PC-3 (cell line): ENCODE measurements around the gene INCENP. TPM values are rescaled to one million over a fixed set of nuclear protein-coding genes. Genes with fewer than 3 reads are reported as not detected.

Experiments
- ATAC-seq: fragments of 200-7000 bp; cut with Tn5 transposase; 2 replicates; pipeline ENCODE4 v1.9.1; 2020; ENCODE audit warnings: mild to moderate bottlenecking, moderate library complexity
- BruUV-seq: library from RNA; stranded (reverse); fragments of 400-500 nt; replicated peaks from 2 replicates; lab custom pipeline; 2021; lab: Mats Ljungman, UMichigan
- CTCF ChIA-PET: fragments of 300-600 bp; sonication (Branson Sonifier 250); formaldehyde crosslinking; loops from one replicate; lab custom pipeline; 2022; ENCODE audit warnings: antibody characterized with exemption; lab: Charles Lee
- POLR2A ChIA-PET: fragments of 300-600 bp; sonication (Branson Sonifier 250); formaldehyde crosslinking; loops from one replicate; lab custom pipeline; 2022; ENCODE audit warnings: antibody characterized with exemption; ENCODE audit not compliant: unreplicated experiment; lab: Charles Lee
- DNase-seq: peaks from one replicate; pipeline ENCODE4 v3.0.0-alpha.2; 2015
- H2AFZ ChIP-seq: fragments of 300-600 bp; sonication (generic); 2 replicates; pipeline ENCODE4 v1.6.0; 2016; ENCODE audit warnings: antibody characterized with exemption, low read length
- H3F3A ChIP-seq: fragments of 300-600 bp; sonication (generic); one replicate; pipeline ENCODE4 v1.6.0; 2017; ENCODE audit warnings: antibody characterized with exemption, low read length, control low read depth, mild to moderate bottlenecking; ENCODE audit not compliant: unreplicated experiment
- H3K27ac ChIP-seq: fragments of 300-600 bp; sonication (generic); 2 replicates; pipeline ENCODE4 v1.5.1; 2016; ENCODE audit warnings: mild to moderate bottlenecking, low read length
- H3K27me3 ChIP-seq: fragments of 300-600 bp; sonication (generic); 2 replicates; pipeline ENCODE4 v1.6.1; 2016; ENCODE audit warnings: low read length, mixed read lengths
- H3K36me3 ChIP-seq: fragments of 300-600 bp; sonication (generic); 2 replicates; pipeline ENCODE4 v1.6.1; 2016; ENCODE audit warnings: low read depth, mixed run types, low read length, mixed read lengths
- H3K4me1 ChIP-seq: fragments of 300-600 bp; sonication (generic); 2 replicates; pipeline ENCODE4 v1.5.1; 2016; ENCODE audit warnings: low read length; ENCODE audit not compliant: insufficient read depth
- H3K4me2 ChIP-seq: fragments of 300-600 bp; sonication (generic); 2 replicates; pipeline ENCODE4 v1.6.0; 2016; ENCODE audit warnings: low read length
- H3K4me3 ChIP-seq: fragments of 300-600 bp; sonication (generic); 2 replicates; pipeline ENCODE4 v1.5.1; 2016; ENCODE audit warnings: mild to moderate bottlenecking, low read length, mixed read lengths
- H3K79me2 ChIP-seq: fragments of 300-600 bp; sonication (generic); 2 replicates; pipeline ENCODE4 v1.6.1; 2017; ENCODE audit warnings: low read length, mixed read lengths
- H3K9ac ChIP-seq: fragments of 300-600 bp; sonication (generic); 2 replicates; pipeline ENCODE4 v1.6.0; 2016; ENCODE audit warnings: mild to moderate bottlenecking, low read length
- H3K9me2 ChIP-seq: fragments of 300-600 bp; sonication (generic); replicated peaks from 2 replicates; pipeline ENCODE4 v1.6.1; 2016; ENCODE audit warnings: mixed run types, low read length, mixed read lengths
- H3K9me3 ChIP-seq: fragments of 300-600 bp; sonication (generic); 2 replicates; pipeline ENCODE4 v1.6.1; 2016; ENCODE audit warnings: low read length, mixed read lengths
- H4K20me1 ChIP-seq: fragments of 300-600 bp; sonication (generic); 2 replicates; pipeline ENCODE4 v1.6.1; 2016; ENCODE audit warnings: low read length, mixed read lengths
- CTCF ChIP-seq: fragments of 300-600 bp; sonication (generic); conservative IDR thresholded peaks from 2 replicates; pipeline ENCODE4 v1.5.1; 2017; ENCODE audit warnings: antibody characterized with exemption, low read depth, mild to moderate bottlenecking, low read length
- EZH2 ChIP-seq: fragments of 300-600 bp; sonication (generic); IDR thresholded peaks from one replicate; pipeline ENCODE4 v1.6.1; 2017; ENCODE audit warnings: antibody characterized with exemption, mild to moderate bottlenecking, low read length; ENCODE audit not compliant: unreplicated experiment
- EZH2phosphoT487 ChIP-seq: fragments of 300-600 bp; sonication (generic); IDR thresholded peaks from 2 replicates; pipeline ENCODE4 v1.6.1; 2018; ENCODE audit warnings: mild to moderate bottlenecking, antibody characterized with exemption, low read length, borderline replicate concordance
- intact Hi-C: fragments of 100-400 bp; cut with micrococcal nuclease; formaldehyde crosslinking; loops from 2 replicates; pipeline ENCODE4 v1.9.0; 2023
- total RNA-seq: library from RNA; depleted of rRNA; stranded (reverse); fragments of >200 nt; gene quantifications from 2 replicates; pipeline ENCODE4 v1.2.3, GENCODE V29; 2014

Gene INCENP
- total RNA-seq, 1 experiment from 2014 or later, result 114 TPM

- Histone ChIP-seq H3K79me2 (peaks cover 99% of the 10 kb centered on the region), H2AFZ (no peak overlapping the region), H3K36me3 (peaks cover 60% of the 10 kb centered on the region), H3K27me3 (no peaks in the 10 kb centered on the region), H3K9me2 (no peaks in the 10 kb centered on the region), H3K4me3 (no peak overlapping the region), H3K27ac (no peak overlapping the region), H3K4me2 (no peak overlapping the region), H3K9ac (no peak overlapping the region), H3F3A (no peaks in the 10 kb centered on the region), H3K9me3 (no peaks in the 10 kb centered on the region), H3K4me1 (peaks cover 18% of the 10 kb centered on the region), H4K20me1 (peaks cover 68% of the 10 kb centered on the region)
- BruUV-seq, result no TSS peak
- DNase-seq, result no peak
- ChIA-PET POLR2A (interaction anchor here (0.6 kb wide), 1 partner anchor 325 kb away, joined by 3 read pairs; no protein-coding TSS in a partner anchor), CTCF (no interaction called here)
- no peak for ATAC-seq
- intact Hi-C loops, result no loop called here
- no peak for TF ChIP-seq EZH2phosphoT487
- no peak for TF ChIP-seq CTCF
- no peak for TF ChIP-seq EZH2
These were observed 6.7 kb downstream of the INCENP start for GRCh38 chr11:62130283-62131169.

- DNase-seq (no peak), ATAC-seq (no peak)
- Histone ChIP-seq H3K4me3 (no peak overlapping the region), H3K4me1 (peaks cover 12% of the 10 kb centered on the region), H3K79me2 (peaks cover 99% of the 10 kb centered on the region), H3K4me2 (no peak overlapping the region), H3K9me2 (no peaks in the 10 kb centered on the region), H3F3A (no peaks in the 10 kb centered on the region), H3K9ac (no peak overlapping the region), H2AFZ (no peak overlapping the region), H3K27me3 (no peaks in the 10 kb centered on the region), H3K36me3 (peaks cover 61% of the 10 kb centered on the region), H4K20me1 (peaks cover 63% of the 10 kb centered on the region), H3K27ac (no peak overlapping the region), H3K9me3 (no peaks in the 10 kb centered on the region)
- ChIA-PET CTCF (no interaction called here), POLR2A (interaction anchor here (0.6 kb wide), 1 partner anchor 326 kb away, joined by 3 read pairs; no protein-coding TSS in a partner anchor)
- intact Hi-C loops, result no loop called here
- BruUV-seq, result no TSS peak
- TF ChIP-seq EZH2 (no peak), EZH2phosphoT487 (no peak), CTCF (no peak)
These were observed 7.3 kb downstream of the INCENP start for GRCh38 chr11:62131170-62131464.

- Histone ChIP-seq H2AFZ (no peak overlapping the region), H3F3A (no peaks in the 10 kb centered on the region), H3K36me3 (peaks cover 55% of the 10 kb centered on the region), H3K9me2 (no peaks in the 10 kb centered on the region), H3K79me2 (peaks cover 99% of the 10 kb centered on the region), H3K27me3 (no peaks in the 10 kb centered on the region), H3K27ac (no peak overlapping the region), H3K4me1 (peaks cover 7% of the 10 kb centered on the region; the same call in 1 of the 2 replicates), H3K9ac (no peak overlapping the region), H3K4me3 (no peak overlapping the region), H3K9me3 (no peaks in the 10 kb centered on the region), H4K20me1 (peaks cover 54% of the 10 kb centered on the region), H3K4me2 (no peak overlapping the region)
- BruUV-seq, result no TSS peak
- ATAC-seq (peak; percentile 100), DNase-seq (peak; percentile 62)
- intact Hi-C loops, result no loop called here
- POLR2A ChIA-PET, result no interaction called here
- no peak for TF ChIP-seq EZH2phosphoT487
- no peak for TF ChIP-seq CTCF
- no peak for TF ChIP-seq EZH2
- CTCF ChIA-PET, result interaction anchor here (0.6 kb wide), 1 partner anchor 39 kb away, joined by 12 read pairs; no protein-coding TSS in a partner anchor
These were observed 8.4 kb downstream of the INCENP start for GRCh38 chr11:62132191-62132590.
